Measurements from ENCODE around the gene GAREM2.

GRCh38 chr2:26144031-26144430, 28.9 kb upstream of the GAREM2 start:
- TF ChIP-seq CTCF (IDR thresholded peaks at IDR 0.05; ENCODE audit: insufficient read depth, low read depth, low read length) (no peak), EZH2 (IDR thresholded peaks at IDR 0.05; ENCODE audit: insufficient read depth, low read length) (no peak)
